ENCODE data around the gene GSTM4. TPM values are rescaled to one million over a fixed set of nuclear protein-coding genes. Genes with fewer than 3 reads are reported as not detected.
"Not testable (repeated sequence)": the region's sequence is repeated elsewhere in the genome, so short reads cannot be mapped to it uniquely, and the experiment has no call there.

The GSTM4 gene
- total RNA-seq, 4 donors from 2014 or later, result 33.1 to 43.1 (median 39.1) TPM

- H3K4me1 ChIP-seq, result peaks cover 17 to 28% (median 23%) of the 10 kb centered on the region in 4 donors
- no peak overlapping the region for H3K4me3 ChIP-seq
- no peaks in the 10 kb centered on the region for H3K27me3 ChIP-seq
- no peaks in the 10 kb centered on the region for H3K9me3 ChIP-seq
- WGBS, result 80% methylated on average over 7 of the region's 7 CpGs
- TF ChIP-seq POLR2A (IDR thresholded peaks at IDR 0.05; ENCODE audit: low read depth) (no peak), POLR2AphosphoS5 (IDR thresholded peaks at IDR 0.05) (no peak), CTCF (IDR thresholded peaks at IDR 0.05) (no peak), EP300 (IDR thresholded peaks at IDR 0.05) (no peak)
- intact Hi-C loops (cut with DNase I), result loop anchor here (10.0 kb wide), 1 partner anchor 257 kb away; the partner anchor contains the start of gene CSF1
- peaks cover 0 to 55% (median 30%) of the 10 kb centered on the region in 4 donors for H3K36me3 ChIP-seq
- H3K27ac ChIP-seq (replicated peaks in 1 of 4), result peak overlapping the region in 1 of 4 donors; percentile 84
- DNase-seq (ENCODE audit: extremely low spot score), result peak; percentile 60
Observed at GRCh38 chr1:109657970-109658369, 2.1 kb downstream of the GSTM4 start.

- H3K27ac ChIP-seq (replicated peaks in 1 of 4), result no peak overlapping the region
- TF ChIP-seq CTCF (IDR thresholded peaks at IDR 0.05), result no peak
- TF ChIP-seq EP300 (IDR thresholded peaks at IDR 0.05), result no peak
- TF ChIP-seq POLR2AphosphoS5 (IDR thresholded peaks at IDR 0.05), result no peak
- no peak for TF ChIP-seq POLR2A (IDR thresholded peaks at IDR 0.05; ENCODE audit: low read depth)
- intact Hi-C loops (cut with DNase I), result loop anchor here (10.0 kb wide), 1 partner anchor 256 kb away; the partner anchor contains the start of gene CSF1
- peaks cover 17 to 28% (median 24%) of the 10 kb centered on the region in 4 donors for H3K4me1 ChIP-seq
- 43% methylated on average over 2 of the region's 3 CpGs for WGBS
- peaks cover 0 to 58% (median 30%) of the 10 kb centered on the region in 4 donors for H3K36me3 ChIP-seq
- no peaks in the 10 kb centered on the region for H3K27me3 ChIP-seq
- peak; percentile 64 for DNase-seq (ENCODE audit: extremely low spot score)
- H3K9me3 ChIP-seq, result no peaks in the 10 kb centered on the region
- no peak overlapping the region for H3K4me3 ChIP-seq
Observed at GRCh38 chr1:109658533-109659042, 2.7 kb downstream of the GSTM4 start.

GRCh38 chr1:109659145-109659544 lies 3.2 kb downstream of the GSTM4 start:
- Histone ChIP-seq H3K27me3 (no peaks in the 10 kb centered on the region), H3K36me3 (peaks cover 0 to 58% (median 30%) of the 10 kb centered on the region in 4 donors), H3K4me1 (peaks cover 17 to 34% (median 25%) of the 10 kb centered on the region in 4 donors), H3K9me3 (no peaks in the 10 kb centered on the region), H3K27ac (replicated peaks in 1 of 4) (no peak overlapping the region), H3K4me3 (no peak overlapping the region)
- intact Hi-C loops (cut with DNase I), result loop anchor here (10.0 kb wide), 1 partner anchor 256 kb away; the partner anchor contains the start of gene CSF1
- WGBS, result 57% methylated on average over 2 of the region's 2 CpGs
- TF ChIP-seq CTCF (IDR thresholded peaks at IDR 0.05) (no peak), POLR2A (IDR thresholded peaks at IDR 0.05; ENCODE audit: low read depth) (no peak), POLR2AphosphoS5 (IDR thresholded peaks at IDR 0.05) (no peak), EP300 (IDR thresholded peaks at IDR 0.05) (no peak)
- DNase-seq (ENCODE audit: extremely low spot score), result peak; percentile 66

- H3K4me1 ChIP-seq, result peaks cover 9 to 26% (median 16%) of the 10 kb centered on the region in 4 donors
- intact Hi-C loops (cut with DNase I), result loop anchor here (10.0 kb wide), 1 partner anchor 255 kb away; the partner anchor contains the start of gene CSF1
- TF ChIP-seq POLR2A (IDR thresholded peaks at IDR 0.05; ENCODE audit: low read depth), result no peak
- no peak for TF ChIP-seq EP300 (IDR thresholded peaks at IDR 0.05)
- TF ChIP-seq POLR2AphosphoS5 (IDR thresholded peaks at IDR 0.05), result no peak
- TF ChIP-seq CTCF (IDR thresholded peaks at IDR 0.05), result no peak
- no peak overlapping the region for H3K27ac ChIP-seq (replicated peaks in 1 of 4)
- H3K36me3 ChIP-seq, result peaks cover 0 to 64% (median 32%) of the 10 kb centered on the region in 4 donors
- no peak overlapping the region for H3K4me3 ChIP-seq
- no peaks in the 10 kb centered on the region for H3K27me3 ChIP-seq
- WGBS, result 84% methylated on average over 5 of the region's 5 CpGs
- no peaks in the 10 kb centered on the region for H3K9me3 ChIP-seq
- peak; percentile 84 for DNase-seq (ENCODE audit: extremely low spot score)
Observed at GRCh38 chr1:109659997-109660690, 4.2 kb downstream of the GSTM4 start.

GRCh38 chr1:109660691-109661026 lies 4.8 kb downstream of the GSTM4 start:
- DNase-seq (ENCODE audit: extremely low spot score); H3K4me3 ChIP-seq; H3K9me3 ChIP-seq; H3K27me3 ChIP-seq; intact Hi-C loops (cut with DNase I); H3K27ac ChIP-seq (replicated peaks in 1 of 4): not testable (repeated sequence)
- peaks cover 0 to 69% (median 32%) of the 10 kb centered on the region in 4 donors for H3K36me3 ChIP-seq
- H3K4me1 ChIP-seq, result peaks cover 5 to 21% (median 12%) of the 10 kb centered on the region in 4 donors
- 67% methylated on average over 1 of the region's 4 CpGs for WGBS
